HL-60 (cell line): ENCODE results near the gene MEIS1.

Experiments
- CTCF ChIP-seq: IDR thresholded peaks from one replicate; pipeline ENCODE4 v1.5.1; 2011; ENCODE audit warnings: low read length, control low read depth, inconsistent platforms; ENCODE audit not compliant: insufficient read depth
- POLR2AphosphoS5 ChIP-seq: IDR thresholded peaks from 2 replicates; pipeline ENCODE4 v1.6.1; 2012; ENCODE audit warnings: low read depth
- REST ChIP-seq: IDR thresholded peaks from 2 replicates; pipeline ENCODE4 v1.6.1; 2012; ENCODE audit warnings: low read depth; ENCODE audit not compliant: insufficient replicate concordance

DNA sequence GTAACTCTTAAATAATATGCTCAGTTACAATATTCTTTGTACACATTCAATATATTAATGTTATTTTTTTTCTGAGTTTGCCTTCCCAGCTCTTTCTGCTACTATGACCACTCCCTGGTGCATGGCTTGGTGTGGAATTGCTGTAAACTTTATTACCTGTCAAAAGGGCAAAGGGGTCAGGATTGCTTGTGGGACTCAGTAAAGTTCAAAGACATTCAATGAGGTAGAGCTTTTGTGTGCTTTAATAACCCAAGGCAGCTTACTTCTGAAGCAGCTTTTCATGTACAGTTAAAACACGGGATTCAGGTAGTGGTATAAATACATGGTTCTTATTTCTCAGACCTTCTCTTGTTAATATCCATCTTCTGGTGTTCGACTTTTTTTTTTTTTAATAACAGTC, 132.8 kb downstream of the MEIS1 start:
- TF ChIP-seq CTCF = no peak
- no peak for TF ChIP-seq POLR2AphosphoS5
- no peak for TF ChIP-seq REST
